ENCODE measurements around the gene OSTC. TPM values are rescaled to one million over a fixed set of nuclear protein-coding genes. Genes with fewer than 3 reads are reported as not detected.

The OSTC gene
- total RNA-seq (10 to 100 TPM; 31.8 to 98.2 (median 55.6) TPM), polyA plus RNA-seq (100 to 1,000 TPM in 1 of 2 donors, 10 to 100 TPM in 1; 89.2 to 119 TPM), total RNA-seq (13.3 reads per million, percentile 42 among the genes with 10 or more reads in this experiment)

DNA sequence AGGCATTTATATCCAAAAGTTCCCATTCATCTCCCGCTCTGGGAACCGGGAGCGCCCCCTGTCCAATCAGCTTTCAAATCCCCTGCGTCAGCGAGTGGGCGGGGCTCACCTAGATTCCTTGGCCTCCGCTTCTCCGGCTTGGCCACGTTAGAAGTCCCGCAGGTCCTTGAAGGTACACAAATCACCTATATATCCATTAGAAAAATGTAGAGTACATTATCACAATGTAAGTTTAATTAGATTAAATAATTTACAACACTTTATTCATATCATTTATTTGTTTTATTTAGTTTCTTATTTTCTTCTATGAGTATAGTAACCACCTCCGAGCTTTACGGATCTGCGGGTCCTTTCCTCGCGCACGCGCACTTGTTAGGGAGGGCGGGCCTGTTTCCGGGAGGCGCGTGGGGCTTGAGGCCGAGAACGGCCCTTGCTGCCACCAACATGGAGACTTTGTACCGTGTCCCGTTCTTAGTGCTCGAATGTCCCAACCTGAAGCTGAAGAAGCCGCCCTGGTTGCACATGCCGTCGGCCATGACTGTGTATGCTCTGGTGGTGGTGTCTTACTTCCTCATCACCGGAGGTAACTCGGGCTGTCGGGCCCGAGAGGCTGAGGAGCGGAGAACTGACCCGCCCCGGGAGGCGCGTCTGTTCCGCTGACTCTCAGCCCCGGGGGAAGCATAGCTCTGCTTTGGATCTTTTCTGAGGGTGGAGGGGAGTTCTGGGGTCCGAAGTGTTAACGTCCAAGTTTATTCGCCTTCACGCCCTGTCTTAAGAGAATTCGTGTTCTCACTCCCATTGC lies at the start of gene OSTC:
TSS of gene OSTC (plus strand) at position 388 of the 802 bp plus-strand sequence. CDS start at position 445, 57 bp downstream.
- ChIA-PET CTCF (interaction anchor here (0.6 to 1.3 kb wide), 3 partner anchors 78 to 485 kb away, joined by 3 read pairs; no protein-coding TSS in a partner anchor), POLR2A (interaction anchor here (0.5 to 3.2 kb wide), 13 partner anchors 11 to 479 kb away, joined by 3 to 37 read pairs (median 4); partner anchors contain the start of gene RPL34)
- peaks cover 22 to 49% (median 41%) of the 10 kb centered on the region in 7 donors for H3K4me1 Mint-ChIP-seq
- peaks cover 0 to 3% (median 0%) of the 10 kb centered on the region in 3 experiments for H3K36me3 ChIP-seq (ENCODE audit: control insufficient read depth in 2 of 3, insufficient read depth in 3 of 3, low read length in 3 of 3)
- no peaks in the 10 kb centered on the region for H3K27me3 ChIP-seq (ENCODE audit: control insufficient read depth in 2 of 2, insufficient read depth in 2 of 2, low read length in 2 of 2)
- H3K4me3 Mint-ChIP-seq = peak within 1 kb of the TSS; percentile 90 to 99 (median 94)
- H3K27me3 Mint-ChIP-seq = no peaks in the 10 kb centered on the region
- intact Hi-C loops (cut with micrococcal nuclease) = loop anchor here (1.0 to 10.0 kb wide), 13 partner anchors 30 to 1864 kb away; partner anchors contain the start of genes CYP2U1 (in 2 of the 2), HADH (in 2 of the 2), RPL34 (in 2 of the 2) and ELOVL6 (in 1 of the 2)
- H3K4me3 ChIP-seq (ENCODE audit: low read length) = peak within 1 kb of the TSS; percentile 98
- peak; percentile 88 to 95 (median 91) for DNase-seq
- peak; percentile 94 for ATAC-seq
- no peaks in the 10 kb centered on the region for H3K9me3 ChIP-seq (ENCODE audit: control insufficient read depth in 2 of 3, low read length in 3 of 3)
- H3K27ac Mint-ChIP-seq = peak within 1 kb of the TSS; percentile 89 to 99 (median 98)
- H3K36me3 Mint-ChIP-seq = peaks cover 0 to 14% (median 9%) of the 10 kb centered on the region in 5 donors
- peaks cover 8 to 13% of the 10 kb centered on the region in 2 donors for H3K4me1 ChIP-seq (ENCODE audit: control insufficient read depth in 2 of 2, insufficient read depth in 2 of 2, low read length in 2 of 2)
- H3K9me3 Mint-ChIP-seq = no peaks in the 10 kb centered on the region
- H3K27ac ChIP-seq (ENCODE audit: low read depth, low read length) = peak within 1 kb of the TSS; percentile 96

DNA sequence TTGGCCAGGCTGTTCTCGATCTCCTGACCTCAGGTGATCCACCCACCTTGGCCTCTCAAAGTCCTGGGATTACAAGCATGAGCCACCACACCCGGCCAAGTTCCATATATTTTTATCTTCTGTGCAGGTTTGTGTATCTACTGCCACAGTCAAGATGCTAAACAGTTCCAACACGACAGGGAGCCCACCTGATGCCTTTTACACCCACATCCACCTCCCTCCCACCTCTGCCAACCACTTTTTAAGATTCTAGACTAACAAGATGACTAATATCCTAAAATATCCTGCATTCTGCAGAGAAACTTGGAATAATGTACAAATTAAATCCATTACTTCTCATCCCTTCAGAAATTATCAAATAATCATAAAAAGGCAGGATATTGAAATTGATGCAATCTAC lies 49.3 kb upstream of the OSTC start:
- ChIA-PET POLR2A (interaction anchor here (0.7 kb wide), 1 partner anchor 73 kb away, joined by 3 read pairs; no protein-coding TSS in a partner anchor), CTCF (no interaction called here)
- ATAC-seq = no peak

DNA sequence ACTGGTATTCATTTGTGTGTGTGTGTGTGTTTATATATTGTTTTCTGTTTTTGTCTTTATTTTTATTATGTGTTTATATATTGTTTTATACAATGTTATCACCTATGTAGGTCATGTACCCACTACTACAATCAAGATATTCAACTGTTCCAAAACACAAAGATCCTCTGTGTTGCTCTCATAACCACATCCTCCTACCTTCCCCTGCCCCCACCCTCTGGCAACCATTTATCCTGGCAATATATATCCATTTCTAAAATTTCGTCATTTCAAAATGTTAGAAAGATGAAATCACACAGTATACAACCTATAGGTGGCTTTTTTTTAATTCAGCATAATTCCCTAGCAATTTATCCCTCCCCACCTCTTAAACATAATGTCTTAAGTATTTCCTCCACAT lies 48.9 kb upstream of the OSTC start:
- H3K4me3 Mint-ChIP-seq = peak overlapping the region; percentile 13 to 66 (median 49)
- no peak overlapping the region for H3K4me3 ChIP-seq (ENCODE audit: low read length)
- H3K27ac ChIP-seq (ENCODE audit: low read depth, low read length) = no peak overlapping the region
- intact Hi-C loops (cut with micrococcal nuclease) = loop anchor here in 1 of 2 donors (1.0 kb wide), 3 partner anchors 11 to 556 kb away; partner anchors contain the start of gene RPL34
- peak; percentile 67 for ATAC-seq
- peaks cover 0 to 15% of the 10 kb centered on the region in 2 donors for H3K4me1 ChIP-seq (ENCODE audit: control insufficient read depth in 2 of 2, insufficient read depth in 2 of 2, low read length in 2 of 2)
- H3K9me3 Mint-ChIP-seq = peaks cover 0 to 4% (median 0%) of the 10 kb centered on the region in 11 donors
- peaks cover 0 to 15% (median 13%) of the 10 kb centered on the region in 5 donors for H3K36me3 Mint-ChIP-seq
- POLR2A ChIA-PET = interaction anchor here (1.5 to 1.6 kb wide), 2 partner anchors 10 to 18 kb away, joined by 5 to 14 read pairs; partner anchors contain the start of gene RPL34
- H3K27me3 Mint-ChIP-seq = no peaks in the 10 kb centered on the region
- peak overlapping the region in 8 of 9 donors; percentile 34 to 81 (median 58) for H3K27ac Mint-ChIP-seq
- peak in 6 of 9 donors; percentile 25 to 69 (median 40) for DNase-seq
- CTCF ChIA-PET = no interaction called here
- H3K27me3 ChIP-seq (ENCODE audit: control insufficient read depth in 2 of 2, insufficient read depth in 2 of 2, low read length in 2 of 2) = no peaks in the 10 kb centered on the region
- peaks cover 9 to 34% (median 28%) of the 10 kb centered on the region in 7 donors for H3K4me1 Mint-ChIP-seq
- H3K36me3 ChIP-seq (ENCODE audit: control insufficient read depth in 2 of 3, insufficient read depth in 3 of 3, low read length in 3 of 3) = no peaks in the 10 kb centered on the region
- no peaks in the 10 kb centered on the region for H3K9me3 ChIP-seq (ENCODE audit: control insufficient read depth in 2 of 3, low read length in 3 of 3)

More for the DNA sequence above, 49.3 kb upstream of the OSTC start:
- Histone ChIP-seq H3K9me3 (ENCODE audit: control insufficient read depth in 2 of 3, low read length in 3 of 3) (no peaks in the 10 kb centered on the region), H3K4me3 (ENCODE audit: low read length) (no peak overlapping the region), H3K27ac (ENCODE audit: low read depth, low read length) (no peak overlapping the region), H3K36me3 (ENCODE audit: control insufficient read depth in 2 of 3, insufficient read depth in 3 of 3, low read length in 3 of 3) (no peaks in the 10 kb centered on the region), H3K4me1 (ENCODE audit: control insufficient read depth in 2 of 2, insufficient read depth in 2 of 2, low read length in 2 of 2) (peaks cover 0 to 15% of the 10 kb centered on the region in 2 donors), H3K27me3 (ENCODE audit: control insufficient read depth in 2 of 2, insufficient read depth in 2 of 2, low read length in 2 of 2) (no peaks in the 10 kb centered on the region)
- peak overlapping the region in 8 of 9 donors; percentile 45 to 91 (median 75) for H3K27ac Mint-ChIP-seq
- H3K4me3 Mint-ChIP-seq = peak overlapping the region in 7 of 10 donors; percentile 30 to 63 (median 50)
- intact Hi-C loops (cut with micrococcal nuclease) = loop anchor here in 1 of 2 donors (1.0 kb wide), 3 partner anchors 11 to 556 kb away; partner anchors contain the start of gene RPL34
- DNase-seq = no peak
- H3K27me3 Mint-ChIP-seq = no peaks in the 10 kb centered on the region
- peaks cover 9 to 36% (median 28%) of the 10 kb centered on the region in 7 donors for H3K4me1 Mint-ChIP-seq
- peaks cover 0 to 2% (median 0%) of the 10 kb centered on the region in 11 donors for H3K9me3 Mint-ChIP-seq
- H3K36me3 Mint-ChIP-seq = peaks cover 0 to 15% (median 14%) of the 10 kb centered on the region in 5 donors

DNA sequence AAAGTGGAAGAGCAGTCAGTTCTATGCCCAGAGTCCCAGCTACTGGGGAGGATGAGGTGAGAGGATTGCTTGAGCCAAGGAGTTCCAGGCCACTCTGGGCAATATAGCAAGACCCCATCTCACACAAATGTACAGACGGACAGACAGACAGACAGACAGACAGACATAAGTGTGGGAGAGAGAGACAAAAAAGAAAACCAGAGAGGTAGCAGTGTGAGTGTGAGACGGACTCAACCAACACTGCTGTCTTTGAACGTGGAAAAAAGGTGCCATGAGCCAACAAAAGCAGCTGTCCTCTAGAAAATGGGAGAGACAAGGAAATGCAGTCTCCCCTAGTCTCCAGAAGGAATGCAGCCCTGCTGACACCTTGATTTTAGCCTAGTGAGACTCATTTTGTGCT lies 48.2 kb upstream of the OSTC start:
- H3K4me1 ChIP-seq (ENCODE audit: control insufficient read depth in 2 of 2, insufficient read depth in 2 of 2, low read length in 2 of 2) = peaks cover 0 to 15% of the 10 kb centered on the region in 2 donors
- DNase-seq (no peak), ATAC-seq (no peak)
- Mint-ChIP-seq H3K9me3 (peaks cover 0 to 5% (median 0%) of the 10 kb centered on the region in 11 donors), H3K27me3 (no peaks in the 10 kb centered on the region), H3K4me1 (peaks cover 9 to 36% (median 28%) of the 10 kb centered on the region in 7 donors), H3K27ac (peak overlapping the region in 8 of 9 donors; percentile 39 to 86 (median 64)), H3K36me3 (peaks cover 0 to 17% (median 17%) of the 10 kb centered on the region in 5 donors), H3K4me3 (peak overlapping the region in 5 of 10 donors; percentile 1 to 58 (median 50))
- intact Hi-C loops (cut with micrococcal nuclease) = no loop called here
- no peaks in the 10 kb centered on the region for H3K9me3 ChIP-seq (ENCODE audit: control insufficient read depth in 2 of 3, low read length in 3 of 3)
- POLR2A ChIA-PET = interaction anchor here (1.2 to 1.6 kb wide), 3 partner anchors 10 to 48 kb away, joined by 3 to 14 read pairs (median 5); partner anchors contain the start of genes OSTC and RPL34
- H3K27me3 ChIP-seq (ENCODE audit: control insufficient read depth in 2 of 2, insufficient read depth in 2 of 2, low read length in 2 of 2) = no peaks in the 10 kb centered on the region
- H3K36me3 ChIP-seq (ENCODE audit: control insufficient read depth in 2 of 3, insufficient read depth in 3 of 3, low read length in 3 of 3) = no peaks in the 10 kb centered on the region
- H3K4me3 ChIP-seq (ENCODE audit: low read length) = no peak overlapping the region
- CTCF ChIA-PET = interaction anchor here (1.7 kb wide), 1 partner anchor 11 kb away, joined by 5 read pairs; no protein-coding TSS in a partner anchor
- no peak overlapping the region for H3K27ac ChIP-seq (ENCODE audit: low read depth, low read length)

DNA sequence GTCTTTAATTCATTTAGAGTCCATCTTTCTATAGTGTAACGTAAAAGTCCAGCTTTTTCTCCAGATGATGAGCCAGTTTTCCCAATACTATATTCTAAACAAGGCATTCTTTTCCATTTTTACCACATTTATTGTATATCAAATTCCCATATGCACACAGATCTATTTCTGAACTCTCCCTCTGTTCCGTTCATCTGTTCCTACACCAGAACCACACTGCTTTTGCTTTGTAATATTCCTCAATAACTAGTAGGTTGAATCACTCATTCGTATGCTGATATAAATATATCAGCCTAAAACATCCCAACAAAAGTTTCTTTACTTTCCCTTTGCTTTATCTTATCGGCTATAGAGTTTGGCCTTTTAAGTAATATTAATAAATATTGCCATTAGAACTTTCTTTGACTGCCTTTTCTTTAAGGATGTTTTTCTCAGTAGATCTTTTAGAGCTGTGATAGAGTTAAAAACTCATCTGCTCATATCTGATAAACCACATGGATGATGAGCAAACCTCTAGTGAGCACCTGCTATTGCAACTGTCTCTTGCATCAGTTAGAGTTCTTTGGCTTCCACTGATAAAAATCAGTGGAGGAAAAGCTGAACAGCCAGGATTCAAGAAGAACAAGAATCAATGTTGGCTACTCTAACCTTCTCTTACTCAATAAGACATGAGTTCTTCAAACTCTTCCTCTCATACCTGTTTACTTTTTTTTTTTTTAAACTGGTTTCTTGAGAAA lies 43.2 kb upstream of the OSTC start:
- no peak overlapping the region for H3K4me3 ChIP-seq (ENCODE audit: low read length)
- intact Hi-C loops (cut with micrococcal nuclease) = no loop called here

More for the DNA sequence above, 43.2 kb upstream of the OSTC start:
- ChIA-PET CTCF (no interaction called here), POLR2A (interaction anchor here (0.6 to 0.9 kb wide), 3 partner anchors 13 to 452 kb away, joined by 3 to 8 read pairs (median 4); partner anchors contain the start of gene RPL34)
- Mint-ChIP-seq H3K27ac (no peak overlapping the region), H3K36me3 (peaks cover 3 to 34% (median 22%) of the 10 kb centered on the region in 5 donors), H3K4me1 (peaks cover 0 to 47% (median 21%) of the 10 kb centered on the region in 7 donors), H3K27me3 (no peaks in the 10 kb centered on the region), H3K9me3 (peaks cover 0 to 6% (median 0%) of the 10 kb centered on the region in 11 donors), H3K4me3 (no peak overlapping the region)
- peaks cover 0 to 2% of the 10 kb centered on the region in 2 donors for H3K4me1 ChIP-seq (ENCODE audit: control insufficient read depth in 2 of 2, insufficient read depth in 2 of 2, low read length in 2 of 2)
- no peaks in the 10 kb centered on the region for H3K27me3 ChIP-seq (ENCODE audit: control insufficient read depth in 2 of 2, insufficient read depth in 2 of 2, low read length in 2 of 2)
- no peak for DNase-seq
- H3K9me3 ChIP-seq (ENCODE audit: control insufficient read depth in 2 of 3, low read length in 3 of 3) = no peaks in the 10 kb centered on the region
- ATAC-seq = no peak
- H3K27ac ChIP-seq (ENCODE audit: low read depth, low read length) = no peak overlapping the region
- no peaks in the 10 kb centered on the region for H3K36me3 ChIP-seq (ENCODE audit: control insufficient read depth in 2 of 3, insufficient read depth in 3 of 3, low read length in 3 of 3)
